DND-41 (cell line): ENCODE data around the gene FTSJ3.
"Not testable (repeated sequence)": the region's sequence is repeated elsewhere in the genome, so short reads cannot be mapped to it uniquely, and the experiment has no call there.

ENCODE experiments used
- ATAC-seq: fragments of 200-7000 bp; cut with Tn5 transposase; 3 replicates; pipeline ENCODE4 v1.9.1; 2021; ENCODE audit warnings: low read depth; ENCODE audit not compliant: insufficient read depth
- DNase-seq: peaks from one replicate; pipeline ENCODE4 v3.0.0-alpha.2; 2020
- H2AFZ ChIP-seq: 2 replicates; pipeline ENCODE4 v1.6.0; 2012; ENCODE audit warnings: low read depth, low read length
- H3K27ac ChIP-seq: 2 replicates; pipeline ENCODE4 v1.5.1; 2012; ENCODE audit warnings: low read length, inconsistent platforms
- H3K27me3 ChIP-seq: fragments of 200-600 bp; sonication (generic); 2 replicates; pipeline ENCODE4 v1.6.0; 2012; ENCODE audit warnings: low read length, mild to moderate bottlenecking, inconsistent platforms; ENCODE audit not compliant: insufficient read depth, poor library complexity
- H3K36me3 ChIP-seq: 2 replicates; pipeline ENCODE4 v1.5.1; 2012; ENCODE audit warnings: low read length, inconsistent platforms; ENCODE audit not compliant: insufficient read depth
- H3K4me1 ChIP-seq: 2 replicates; pipeline ENCODE4 v1.5.1; 2012; ENCODE audit warnings: mild to moderate bottlenecking, low read length; ENCODE audit not compliant: insufficient read depth
- H3K4me2 ChIP-seq: 2 replicates; pipeline ENCODE4 v1.6.0; 2012; ENCODE audit warnings: mild to moderate bottlenecking, moderate library complexity, low read length, inconsistent platforms; ENCODE audit not compliant: insufficient read depth
- H3K4me3 ChIP-seq, 2 experiments: fragments of 200-600 bp in 1 of 2; shearing (Covaris generic) in 1 of 2; 2 replicates each; pipeline ENCODE4 v1.5.1; 2012 to 2016; ENCODE audit warnings: inconsistent platforms in 2 of 2, low read length in 2 of 2, mild to moderate bottlenecking in 2 of 2, low read depth in 1 of 2, moderate library complexity in 1 of 2
- H3K79me2 ChIP-seq: 2 replicates; pipeline ENCODE4 v1.6.0; 2012; ENCODE audit warnings: low read length, inconsistent platforms; ENCODE audit not compliant: insufficient read depth
- H3K9ac ChIP-seq: 2 replicates; pipeline ENCODE4 v1.6.0; 2012; ENCODE audit warnings: low read depth, mild to moderate bottlenecking, inconsistent platforms, low read length, moderate library complexity
- H3K9me3 ChIP-seq: 2 replicates; pipeline ENCODE4 v1.5.1; 2012; ENCODE audit warnings: low read length, moderate library complexity, mild to moderate bottlenecking, inconsistent platforms; ENCODE audit not compliant: insufficient read depth, severe bottlenecking
- H4K20me1 ChIP-seq: 2 replicates; pipeline ENCODE4 v1.6.0; 2012; ENCODE audit warnings: low read length; ENCODE audit not compliant: insufficient read depth
- EZH2 ChIP-seq: IDR thresholded peaks from 3 replicates; pipeline ENCODE4 v1.6.1; 2012; ENCODE audit warnings: borderline replicate concordance, low read depth, mild to moderate bottlenecking, moderate library complexity, low read length, inconsistent platforms; ENCODE audit not compliant: severe bottlenecking
- TF ChIP-seq, protein P1 (sequence below): IDR thresholded peaks from 2 replicates; pipeline ENCODE4 v1.5.1; 2012; ENCODE audit warnings: borderline replicate concordance, low read length, moderate library complexity, mild to moderate bottlenecking; ENCODE audit not compliant: poor library complexity, severe bottlenecking; ENCODE audit errors: extremely low read depth

FTSJ3 gene

DNA sequence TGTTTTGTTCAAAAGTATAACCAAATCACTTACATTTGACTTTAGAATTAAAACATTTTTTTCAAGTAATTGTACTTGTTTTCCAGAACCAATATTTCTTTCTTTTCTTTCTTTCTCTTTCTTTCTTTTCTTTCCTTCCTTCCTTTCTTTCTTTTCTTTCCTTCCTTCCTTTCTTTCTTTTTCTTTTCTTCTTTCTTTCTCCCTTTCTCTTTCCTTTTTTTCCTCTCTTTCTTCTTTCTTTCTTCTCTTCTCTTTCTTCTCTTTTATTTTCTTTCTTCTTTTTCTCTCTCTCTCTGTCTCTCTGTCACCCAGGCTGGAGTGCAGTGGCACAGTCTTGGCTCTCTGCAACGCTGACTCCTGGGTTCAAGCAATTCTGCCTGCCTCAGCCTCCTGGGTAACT is 26.7 kb downstream of the FTSJ3 start:
- ATAC-seq (no peak), DNase-seq (no peak)
- Histone ChIP-seq H3K27ac (no peak overlapping the region), H3K9ac (no peak overlapping the region), H3K4me1 (no peaks in the 10 kb centered on the region), H3K4me3 (no peak overlapping the region), H2AFZ (no peak overlapping the region), H3K79me2 (peaks cover 8% of the 10 kb centered on the region), H3K4me2 (no peak overlapping the region), H3K9me3 (no peaks in the 10 kb centered on the region), H3K36me3 (peaks cover 98% of the 10 kb centered on the region), H4K20me1 (peaks cover 5% of the 10 kb centered on the region; the same call in 1 of the 2 replicates), H3K27me3 (no peaks in the 10 kb centered on the region)
- TF ChIP-seq, protein P1, sequence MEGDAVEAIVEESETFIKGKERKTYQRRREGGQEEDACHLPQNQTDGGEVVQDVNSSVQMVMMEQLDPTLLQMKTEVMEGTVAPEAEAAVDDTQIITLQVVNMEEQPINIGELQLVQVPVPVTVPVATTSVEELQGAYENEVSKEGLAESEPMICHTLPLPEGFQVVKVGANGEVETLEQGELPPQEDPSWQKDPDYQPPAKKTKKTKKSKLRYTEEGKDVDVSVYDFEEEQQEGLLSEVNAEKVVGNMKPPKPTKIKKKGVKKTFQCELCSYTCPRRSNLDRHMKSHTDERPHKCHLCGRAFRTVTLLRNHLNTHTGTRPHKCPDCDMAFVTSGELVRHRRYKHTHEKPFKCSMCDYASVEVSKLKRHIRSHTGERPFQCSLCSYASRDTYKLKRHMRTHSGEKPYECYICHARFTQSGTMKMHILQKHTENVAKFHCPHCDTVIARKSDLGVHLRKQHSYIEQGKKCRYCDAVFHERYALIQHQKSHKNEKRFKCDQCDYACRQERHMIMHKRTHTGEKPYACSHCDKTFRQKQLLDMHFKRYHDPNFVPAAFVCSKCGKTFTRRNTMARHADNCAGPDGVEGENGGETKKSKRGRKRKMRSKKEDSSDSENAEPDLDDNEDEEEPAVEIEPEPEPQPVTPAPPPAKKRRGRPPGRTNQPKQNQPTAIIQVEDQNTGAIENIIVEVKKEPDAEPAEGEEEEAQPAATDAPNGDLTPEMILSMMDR: no peak
- TF ChIP-seq EZH2: no peak

DNA sequence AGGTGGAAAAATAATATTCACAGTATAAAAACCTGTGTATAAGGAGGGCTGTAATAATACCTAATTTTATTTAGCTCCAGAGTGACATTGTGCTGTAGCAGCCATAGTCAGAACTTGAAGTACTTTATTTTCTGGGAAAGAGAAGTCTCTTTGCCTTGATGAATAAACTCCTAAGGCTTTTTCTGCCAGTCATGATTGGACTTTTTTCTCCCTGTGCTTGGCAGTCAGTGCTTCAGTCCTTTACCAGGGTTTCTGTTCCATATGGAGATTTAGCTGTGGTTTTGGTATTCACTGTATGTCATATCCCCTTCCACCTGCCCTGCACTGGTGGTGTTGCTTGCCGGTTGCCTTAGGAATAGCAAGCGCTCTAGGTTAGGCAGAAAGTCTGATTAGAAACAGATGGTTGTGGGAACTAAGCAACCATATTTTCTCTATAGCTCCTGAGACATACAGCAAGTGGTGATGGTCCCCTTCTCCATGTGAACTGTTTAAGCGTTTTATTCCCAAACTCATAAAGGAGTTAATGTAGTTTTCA is 28.8 kb downstream of the FTSJ3 start:
- DNase-seq: no peak
- Histone ChIP-seq H3K4me2 (no peak overlapping the region), H2AFZ (no peak overlapping the region), H3K36me3 (peaks cover 98% of the 10 kb centered on the region), H3K4me3 (no peak overlapping the region), H4K20me1 (peaks cover 5% of the 10 kb centered on the region; the same call in 1 of the 2 replicates), H3K27ac (no peak overlapping the region), H3K4me1 (no peaks in the 10 kb centered on the region), H3K79me2 (peaks cover 22% of the 10 kb centered on the region), H3K27me3 (no peaks in the 10 kb centered on the region), H3K9ac (no peak overlapping the region), H3K9me3 (no peaks in the 10 kb centered on the region)
- TF ChIP-seq, protein P1: no peak
- no peak for TF ChIP-seq EZH2
- ATAC-seq: no peak

DNA sequence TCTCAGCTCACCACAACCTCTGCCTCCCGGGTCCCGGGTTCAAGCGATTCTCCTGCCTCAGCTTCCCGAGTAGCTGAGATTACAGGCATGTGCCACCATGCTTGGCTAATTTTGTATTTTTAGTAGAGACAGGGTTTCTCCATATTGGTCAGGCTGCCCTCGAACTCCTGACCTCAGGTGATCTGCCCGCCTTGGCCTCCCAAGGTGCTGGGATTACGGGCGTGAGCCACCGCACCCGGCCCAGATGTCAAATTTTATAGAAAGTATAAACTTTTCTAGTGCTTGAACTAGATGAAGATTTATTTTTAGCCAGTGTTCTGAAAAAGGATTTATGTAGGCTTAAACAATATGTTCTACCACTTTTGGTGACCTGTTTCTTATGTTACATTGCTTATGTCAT is 31.1 kb downstream of the FTSJ3 start:
- H3K9ac ChIP-seq, ATAC-seq, H3K4me3 ChIP-seq, H3K27me3 ChIP-seq, H3K4me1 ChIP-seq, H3K4me2 ChIP-seq, DNase-seq, H3K27ac ChIP-seq, H2AFZ ChIP-seq, H4K20me1 ChIP-seq, H3K9me3 ChIP-seq: not testable (repeated sequence)
- Histone ChIP-seq H3K79me2 (peaks cover 28% of the 10 kb centered on the region), H3K36me3 (peaks cover 98% of the 10 kb centered on the region)

DNA sequence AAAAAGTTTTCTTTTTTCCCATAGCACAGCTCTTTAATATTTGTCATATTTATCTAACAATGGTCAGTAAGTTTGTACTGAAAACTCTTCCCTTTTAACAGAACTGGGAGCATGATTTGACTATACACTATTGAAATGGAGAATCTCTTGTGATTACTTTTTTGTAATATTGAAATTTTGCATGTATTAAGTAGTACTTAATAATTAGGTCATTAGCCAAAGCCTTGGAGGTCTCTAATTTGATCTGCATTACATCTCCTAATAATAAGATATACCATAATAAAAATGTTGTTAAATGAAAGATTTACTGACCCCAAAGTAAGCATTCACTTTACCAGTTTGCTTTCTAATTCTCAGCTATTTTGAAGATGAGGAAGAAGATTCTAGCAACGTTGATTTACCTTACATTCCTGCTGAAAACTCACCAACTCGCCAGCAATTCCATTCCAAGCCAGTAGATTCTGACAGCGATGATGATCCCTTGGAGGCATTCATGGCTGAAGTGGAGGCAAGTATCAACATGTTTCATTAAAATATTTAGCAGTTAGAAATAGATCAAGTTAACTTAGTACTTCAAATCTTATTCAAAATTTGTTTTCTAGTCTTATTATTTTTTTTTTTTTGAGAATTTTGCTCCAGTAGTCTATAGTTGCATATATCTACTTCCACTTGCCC is 35.3 kb downstream of the FTSJ3 start:
- ATAC-seq (no peak), DNase-seq (no peak)
- Histone ChIP-seq H3K9me3 (no peaks in the 10 kb centered on the region), H3K4me3 (no peak overlapping the region), H3K36me3 (peaks cover 96% of the 10 kb centered on the region), H3K27ac (no peak overlapping the region), H3K79me2 (peaks cover 61% of the 10 kb centered on the region), H2AFZ (no peak overlapping the region), H3K4me2 (no peak overlapping the region), H3K27me3 (no peaks in the 10 kb centered on the region), H3K9ac (no peak overlapping the region), H3K4me1 (no peaks in the 10 kb centered on the region), H4K20me1 (peaks cover 6% of the 10 kb centered on the region; the same call in 1 of the 2 replicates)
- TF ChIP-seq EZH2: no peak
- TF ChIP-seq, protein P1: no peak
